ENCODE measurements around the gene ZFP3. TPM values are rescaled to one million over a fixed set of nuclear protein-coding genes. Genes with fewer than 3 reads are reported as not detected.
A peak's percentile ranks its signal among the peaks of the same experiment; 100 is the strongest.

ZFP3 gene
- total and polyA plus RNA-seq, 2 donors (not counting 3 experiments of a cell fraction or from before 2014, with no cell fraction given), result 1.7 TPM

DNA sequence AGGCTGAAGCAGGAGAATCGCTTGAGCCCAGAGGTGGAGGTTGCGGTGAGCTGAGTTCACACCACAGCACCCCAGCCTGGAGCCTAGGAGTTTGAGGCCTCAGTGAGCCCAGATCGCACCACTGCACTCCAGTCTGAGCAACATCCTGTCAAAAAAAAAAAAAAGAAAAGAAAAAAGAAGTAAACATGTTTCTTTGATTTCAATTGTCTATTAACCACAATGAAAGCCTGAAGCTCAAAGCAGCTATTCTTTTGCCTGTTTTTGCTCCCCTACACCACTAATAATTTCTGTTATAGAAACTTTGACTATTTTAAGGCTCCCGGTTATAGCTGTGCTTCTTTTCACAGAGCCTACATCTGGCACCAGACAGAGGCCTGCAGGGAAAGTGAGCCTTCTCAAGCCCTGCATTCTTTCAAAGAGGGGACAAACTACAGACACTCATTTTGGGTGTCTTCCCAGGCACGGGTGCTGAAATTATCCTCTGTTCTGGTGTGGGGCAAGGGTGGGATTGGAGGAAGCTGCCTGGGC is 28.9 kb upstream of the ZFP3 start:
- FAIRE-seq (no peak), DNase-seq (ENCODE audit: low read depth, low spot score) (peak; percentile 49)
- H3K79me2 ChIP-seq (ENCODE audit: control insufficient read depth, insufficient read depth, low read length), result no peaks in the 10 kb centered on the region
- intact Hi-C loops (cut with micrococcal nuclease), result no loop called here
- ChIA-PET POLR2A (no interaction called here), CTCF (interaction anchor here (1.0 to 2.2 kb wide), 5 partner anchors 9 to 17 kb away, joined by 3 to 9 read pairs (median 4); partner anchors contain the start of gene SLC52A1)
- no peaks in the 10 kb centered on the region for H4K20me1 ChIP-seq (replicated peaks; ENCODE audit: control insufficient read depth, extremely low read depth, insufficient read depth, low read length)
- dilution Hi-C loops (cut with MboI; ENCODE audit: extremely low pct_ligation_motif_present, low sequenced_read_pairs), result no loop called here
- H2AFZ ChIP-seq (ENCODE audit: low read depth, low read length), result peak overlapping the region; percentile 34
- H3K27me3 ChIP-seq (ENCODE audit: control insufficient read depth in 2 of 2, insufficient read depth in 2 of 2, low read length in 2 of 2), result no peaks in the 10 kb centered on the region
- TF ChIP-seq POLR2AphosphoS5 (IDR thresholded peaks at IDR 0.05; ENCODE audit: insufficient read depth, low read depth, low read length) (no peak), FOS (IDR thresholded peaks at IDR 0.05; ENCODE audit: borderline replicate concordance, insufficient read depth, low read length) (no peak), EZH2 (IDR thresholded peaks at IDR 0.05; ENCODE audit: borderline replicate concordance, low read depth, low read length, severe bottlenecking) (no peak), CTCF (IDR thresholded peaks at IDR 0.05; ENCODE audit: extremely low read depth in 1 of 2, insufficient read depth in 1 of 2, low read depth in 1 of 2, low read length in 2 of 2) (no peak), MAX (IDR thresholded peaks at IDR 0.05; ENCODE audit: insufficient read depth, insufficient read length) (no peak), GATA2 (IDR thresholded peaks at IDR 0.05; ENCODE audit: insufficient read depth, insufficient read length, low read depth, low read length) (no peak), MYC (IDR thresholded peaks at IDR 0.05; ENCODE audit: low read depth, low read length) (no peak), JUN (IDR thresholded peaks at IDR 0.05; ENCODE audit: borderline replicate concordance, insufficient read depth, insufficient read length, low read depth) (no peak), POLR2A (IDR thresholded peaks at IDR 0.05; ENCODE audit: low read depth, low read length) (no peak)
- H3K9me3 ChIP-seq (replicated peaks; ENCODE audit: control insufficient read depth, insufficient read depth, low read length), result no peaks in the 10 kb centered on the region
- H3K4me3 ChIP-seq (replicated peaks in 1 of 3; ENCODE audit: insufficient read depth in 1 of 3, low read depth in 1 of 3, low read length in 3 of 3), result no peak overlapping the region
- no TSS peak for BruUV-seq (replicated peaks)
- H3K4me1 ChIP-seq (ENCODE audit: control insufficient read depth, extremely low read depth, insufficient read depth, low read length), result peaks cover 6% of the 10 kb centered on the region
- H3K27ac ChIP-seq (ENCODE audit: insufficient read depth, low read depth, low read length), result no peak overlapping the region
- H3K36me3 ChIP-seq (ENCODE audit: control insufficient read depth in 2 of 2, extremely low read depth in 1 of 2, insufficient read depth in 2 of 2, low read length in 2 of 2), result no peaks in the 10 kb centered on the region
- H3K9me1 ChIP-seq (replicated peaks; ENCODE audit: control insufficient read depth, extremely low read depth, insufficient read depth, low read length), result no peaks in the 10 kb centered on the region
- no peak overlapping the region for H3K4me2 ChIP-seq (ENCODE audit: insufficient read depth, low read length)
- peak overlapping the region; percentile 4 for H3K9ac ChIP-seq (replicated peaks; ENCODE audit: extremely low read depth, insufficient read depth, low read length)
